Subcutaneous abdominal adipose tissue (tissue), 5 donors: ENCODE data around the gene NOL3.

Experiments
- H3K27ac ChIP-seq: one replicate; pipeline ENCODE4 v1.7.0; 2013; ENCODE audit warnings: low read depth, mild to moderate bottlenecking, inconsistent platforms, low read length, moderate library complexity
- H3K27me3 ChIP-seq, 5 donors: one replicate each; pipeline ENCODE4 v1.7.0; 2013; ENCODE audit warnings: low read length in 5 of 5, inconsistent platforms in 1 of 5; ENCODE audit not compliant: control insufficient read depth in 5 of 5, insufficient read depth in 4 of 5
- H3K36me3 ChIP-seq, 5 donors: one replicate each; pipeline ENCODE4 v1.7.0; 2013; ENCODE audit warnings: low read length in 5 of 5; ENCODE audit not compliant: control insufficient read depth in 5 of 5, insufficient read depth in 5 of 5
- H3K4me1 ChIP-seq, 5 donors: one replicate each; pipeline ENCODE4 v1.7.0; 2013; ENCODE audit warnings: low read length in 5 of 5, mild to moderate bottlenecking in 3 of 5, moderate library complexity in 1 of 5; ENCODE audit not compliant: control insufficient read depth in 5 of 5, insufficient read depth in 5 of 5
- H3K4me3 ChIP-seq, 5 donors: one replicate each; pipeline ENCODE4 v1.7.0; 2013; ENCODE audit warnings: low read length in 5 of 5, low read depth in 1 of 5
- H3K9ac ChIP-seq, 5 donors: one replicate each; pipeline ENCODE4 v1.7.0; 2013; ENCODE audit warnings: low read length in 5 of 5, mild to moderate bottlenecking in 4 of 5, moderate library complexity in 3 of 5
- H3K9me3 ChIP-seq, 5 donors: one replicate each; pipeline ENCODE4 v1.7.0; 2013; ENCODE audit warnings: low read length in 5 of 5; ENCODE audit not compliant: control insufficient read depth in 5 of 5
- donor health status: healthy.
- donor health status: healthy.
- donor health status: healthy.
- donor health status: healthy.
- donor health status: healthy.

The NOL3 gene

DNA sequence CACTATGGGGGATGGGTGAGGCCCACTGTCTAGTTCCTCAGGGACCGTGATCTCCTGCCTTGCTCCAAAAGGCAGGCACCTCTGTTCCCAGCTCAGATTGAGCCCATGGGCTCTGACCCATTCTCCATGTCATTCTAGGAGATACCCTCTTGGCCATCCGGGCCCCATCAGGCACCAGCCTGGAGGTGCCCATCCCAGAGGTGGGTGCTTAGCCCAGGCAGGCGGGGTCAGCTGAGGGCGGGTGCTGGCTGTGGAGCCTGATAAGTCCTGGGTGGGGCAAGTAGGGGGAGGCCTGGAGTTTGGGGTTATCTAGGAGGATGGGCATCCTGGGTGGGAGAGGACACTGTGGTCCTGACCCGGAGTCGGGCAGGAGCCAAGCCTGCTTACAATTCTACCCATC, 23.9 kb downstream of the NOL3 start:
- Histone ChIP-seq H3K36me3 (peaks cover 0 to 51% (median 47%) of the 10 kb centered on the region in 5 donors), H3K4me1 (peaks cover 19 to 69% (median 48%) of the 10 kb centered on the region in 5 donors), H3K27ac (no peak overlapping the region), H3K9me3 (no peaks in the 10 kb centered on the region), H3K4me3 (no peak overlapping the region), H3K9ac (peak overlapping the region in 3 of 5 donors; percentile 29 to 100 (median 100)), H3K27me3 (no peaks in the 10 kb centered on the region)

DNA sequence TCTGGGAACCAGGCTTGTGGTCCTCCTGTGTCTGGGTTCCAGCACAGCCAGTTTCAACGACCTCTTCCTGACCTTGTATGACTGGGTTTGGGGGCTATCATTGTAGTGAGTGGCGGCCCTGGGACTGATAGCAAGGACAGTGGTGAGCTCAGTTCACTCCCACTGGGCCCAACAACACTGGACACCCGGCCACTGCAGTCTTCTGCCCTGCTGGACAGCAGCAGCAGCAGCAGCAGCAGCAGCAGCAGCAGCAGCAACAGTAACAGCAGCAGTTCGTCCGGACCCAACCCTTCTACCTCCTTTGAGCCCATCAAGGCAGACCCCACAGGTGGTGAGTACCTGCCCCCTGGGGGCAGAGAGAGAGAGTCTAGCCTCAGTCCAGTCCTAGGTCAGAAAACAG, 25.3 kb downstream of the NOL3 start:
- Histone ChIP-seq H3K4me1 (peaks cover 18 to 60% (median 52%) of the 10 kb centered on the region in 5 donors), H3K27ac (no peak overlapping the region), H3K9ac (no peak overlapping the region), H3K27me3 (no peaks in the 10 kb centered on the region), H3K9me3 (no peaks in the 10 kb centered on the region), H3K36me3 (peaks cover 0 to 59% (median 52%) of the 10 kb centered on the region in 5 donors), H3K4me3 (no peak overlapping the region)

DNA sequence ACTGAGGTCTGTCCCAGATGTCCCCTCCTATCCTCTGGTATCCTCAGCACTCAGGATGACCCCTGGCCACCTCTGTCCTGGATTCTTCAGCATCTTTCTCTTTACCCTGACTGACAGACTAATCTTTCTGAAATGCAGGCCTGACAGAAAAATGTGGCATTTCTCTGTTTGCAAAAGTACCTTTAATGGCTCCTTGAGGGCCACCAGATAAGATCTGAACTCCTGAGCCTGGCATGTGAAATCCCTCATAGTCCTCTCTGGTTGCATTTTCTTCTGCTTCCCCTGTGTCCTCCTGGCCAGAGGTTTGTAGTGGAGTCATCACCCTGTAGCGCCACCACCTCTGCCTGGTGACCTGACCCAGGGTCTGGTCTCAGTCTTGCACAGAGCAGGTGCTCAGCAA, 26.5 kb downstream of the NOL3 start:
- Histone ChIP-seq H3K27ac (no peak overlapping the region), H3K4me1 (peaks cover 15 to 48% (median 46%) of the 10 kb centered on the region in 5 donors), H3K9me3 (no peaks in the 10 kb centered on the region), H3K36me3 (peaks cover 0 to 68% (median 59%) of the 10 kb centered on the region in 5 donors), H3K27me3 (no peaks in the 10 kb centered on the region), H3K4me3 (no peak overlapping the region), H3K9ac (no peak overlapping the region)

DNA sequence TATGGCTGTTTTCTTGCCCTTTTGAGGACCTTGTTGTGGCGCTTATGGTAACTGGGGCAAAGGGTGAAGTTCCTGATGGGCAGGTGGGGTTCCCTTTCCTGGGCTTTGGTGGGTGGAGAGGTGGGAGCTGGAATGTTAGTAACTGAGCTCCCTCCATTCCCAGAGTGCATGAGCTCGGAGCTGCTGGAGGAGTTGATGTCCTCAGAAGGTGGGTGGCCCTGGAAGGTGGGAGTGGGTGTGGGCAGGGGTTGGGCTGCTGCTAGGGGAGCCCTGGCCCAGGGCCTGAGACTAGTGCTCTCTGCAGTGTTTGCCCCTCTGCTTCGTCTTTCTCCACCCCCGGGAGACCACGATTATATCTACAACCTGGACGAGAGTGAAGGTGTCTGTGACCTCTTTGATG, 27.4 kb downstream of the NOL3 start:
- no peak overlapping the region for H3K9ac ChIP-seq
- H3K27ac ChIP-seq, result no peak overlapping the region
- H3K4me1 ChIP-seq, result peaks cover 11 to 43% (median 41%) of the 10 kb centered on the region in 5 donors
- H3K36me3 ChIP-seq, result peaks cover 0 to 76% (median 66%) of the 10 kb centered on the region in 5 donors
- no peak overlapping the region for H3K4me3 ChIP-seq
- H3K9me3 ChIP-seq, result no peaks in the 10 kb centered on the region
- H3K27me3 ChIP-seq, result no peaks in the 10 kb centered on the region

DNA sequence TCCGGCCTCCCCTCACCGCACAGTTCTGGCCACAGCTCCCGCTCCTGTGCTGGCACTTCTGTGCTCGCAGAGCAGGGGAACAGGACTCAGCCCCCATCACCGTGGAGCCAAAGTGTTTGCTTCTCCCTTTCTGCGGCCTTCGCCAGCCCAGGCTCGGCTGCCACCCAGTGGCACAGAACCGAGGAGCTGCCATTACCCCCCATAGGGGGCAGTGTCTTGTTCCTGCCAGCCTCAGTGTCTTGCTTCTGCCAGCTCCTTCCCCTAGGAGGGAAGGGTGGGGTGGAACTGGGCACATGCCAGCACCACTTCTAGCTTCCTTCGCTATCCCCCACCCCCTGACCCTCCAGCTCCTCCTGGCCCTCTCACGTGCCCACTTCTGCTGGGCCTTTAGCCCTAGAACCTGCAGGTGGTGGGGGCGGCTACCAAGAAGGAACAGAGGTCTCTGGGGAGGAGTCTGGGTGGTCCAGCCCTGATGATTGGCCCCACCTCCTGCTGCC, 27.9 kb downstream of the NOL3 start:
- H3K27ac ChIP-seq, result no peak overlapping the region
- peaks cover 0 to 82% (median 72%) of the 10 kb centered on the region in 5 donors for H3K36me3 ChIP-seq
- no peaks in the 10 kb centered on the region for H3K9me3 ChIP-seq
- no peak overlapping the region for H3K4me3 ChIP-seq
- H3K27me3 ChIP-seq, result no peaks in the 10 kb centered on the region
- H3K4me1 ChIP-seq, result peaks cover 7 to 37% (median 35%) of the 10 kb centered on the region in 5 donors
- no peak overlapping the region for H3K9ac ChIP-seq

DNA sequence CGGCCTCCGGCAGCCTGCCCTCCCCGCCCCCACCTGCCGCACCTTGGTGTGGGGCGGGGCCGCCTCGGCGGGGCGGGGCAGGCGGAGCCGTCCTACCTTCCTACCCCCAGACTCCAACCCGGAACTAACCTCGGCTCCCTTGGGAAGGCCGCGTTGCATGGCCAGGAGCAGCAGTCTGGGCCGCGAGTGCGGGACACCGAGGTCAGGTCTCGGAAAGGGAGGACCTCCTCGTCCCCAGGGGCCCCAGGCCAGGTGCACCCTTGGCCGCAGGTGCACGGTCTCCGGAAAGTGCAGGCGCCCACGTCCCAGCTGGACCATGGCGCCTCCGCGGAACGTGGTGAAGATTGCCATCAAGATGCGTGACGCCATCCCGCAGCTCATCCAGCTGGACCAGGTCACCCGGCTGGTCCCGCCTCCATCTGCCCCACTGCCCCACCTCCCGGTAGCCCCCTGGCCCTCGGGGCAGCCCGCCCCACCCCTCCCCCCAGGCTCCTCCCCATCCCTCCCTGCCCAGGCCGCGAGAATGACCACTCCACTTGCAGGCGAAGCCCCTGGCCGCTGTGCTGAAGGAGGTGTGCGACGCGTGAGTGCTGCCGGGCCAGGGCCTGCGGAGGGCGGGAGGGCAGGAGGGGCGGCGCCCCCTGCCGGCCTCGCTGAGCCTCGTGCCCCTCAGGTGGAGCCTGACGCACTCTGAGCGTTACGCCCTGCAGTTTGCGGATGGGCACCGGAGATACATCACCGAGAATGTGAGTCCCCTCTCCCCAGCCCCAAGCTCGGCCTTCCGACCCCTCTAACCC, 28.9 kb downstream of the NOL3 start, which contains the start of gene ELMO3:
Gene ELMO3, plus strand, starts transcription at position 121 of the 797 bp plus-strand sequence. Its CDS starts 196 bp downstream, at position 317.
- no peak within 1 kb of the TSS for H3K27ac ChIP-seq
- H3K9ac ChIP-seq, result no peak within 1 kb of the TSS
- peaks cover 1 to 28% (median 26%) of the 10 kb centered on the region in 5 donors for H3K4me1 ChIP-seq
- H3K36me3 ChIP-seq, result peaks cover 0 to 82% (median 74%) of the 10 kb centered on the region in 5 donors
- no peaks in the 10 kb centered on the region for H3K27me3 ChIP-seq
- no peaks in the 10 kb centered on the region for H3K9me3 ChIP-seq
- peak within 1 kb of the TSS in 1 of 5 donors; percentile 24 for H3K4me3 ChIP-seq

DNA sequence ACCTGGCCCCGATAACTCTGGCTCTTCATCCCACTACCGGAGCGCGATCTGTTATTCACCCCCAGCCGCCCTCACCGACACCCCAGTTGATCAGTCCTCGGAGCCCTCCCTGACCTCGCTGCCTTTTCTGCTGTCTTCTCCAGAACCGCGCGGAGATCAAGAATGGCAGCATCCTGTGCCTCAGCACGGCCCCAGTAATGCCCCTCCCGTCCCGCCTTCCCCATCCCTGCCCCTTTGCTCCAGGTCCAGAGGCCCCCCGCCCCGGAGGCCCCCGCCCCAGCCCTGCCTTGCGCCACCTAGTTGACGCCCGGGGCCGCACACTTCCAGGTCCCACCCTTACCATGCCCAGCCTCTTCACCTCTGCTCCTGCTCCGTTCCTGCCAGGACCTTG, 29.5 kb downstream of the NOL3 start:
- Histone ChIP-seq H3K4me3 (no peak overlapping the region), H3K27me3 (no peaks in the 10 kb centered on the region), H3K9ac (no peak overlapping the region), H3K27ac (no peak overlapping the region), H3K36me3 (peaks cover 0 to 79% (median 70%) of the 10 kb centered on the region in 5 donors), H3K4me1 (peaks cover 1 to 27% (median 25%) of the 10 kb centered on the region in 5 donors), H3K9me3 (no peaks in the 10 kb centered on the region)

DNA sequence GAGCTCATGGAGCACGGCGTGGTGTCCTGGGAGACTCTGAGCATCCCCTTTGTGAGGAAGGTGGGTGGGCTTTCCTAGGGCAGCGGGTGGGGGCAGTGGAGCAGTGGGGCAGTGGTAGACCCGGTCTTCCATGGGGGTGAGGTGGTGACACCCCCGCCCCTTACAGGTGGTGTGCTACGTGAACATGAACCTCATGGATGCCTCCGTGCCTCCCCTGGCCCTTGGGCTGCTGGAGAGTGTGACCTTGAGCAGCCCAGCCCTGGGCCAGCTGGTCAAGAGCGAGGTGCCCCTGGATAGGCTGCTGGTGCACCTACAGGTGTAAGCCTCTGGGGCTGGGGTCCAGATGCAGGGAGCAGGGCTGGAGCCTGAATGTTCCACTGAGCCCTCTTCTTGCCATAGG, 30.2 kb downstream of the NOL3 start:
- Histone ChIP-seq H3K36me3 (peaks cover 0 to 72% (median 63%) of the 10 kb centered on the region in 5 donors), H3K9ac (no peak overlapping the region), H3K4me1 (peaks cover 1 to 27% (median 25%) of the 10 kb centered on the region in 5 donors), H3K9me3 (no peaks in the 10 kb centered on the region), H3K27ac (no peak overlapping the region), H3K27me3 (no peaks in the 10 kb centered on the region), H3K4me3 (no peak overlapping the region)

DNA sequence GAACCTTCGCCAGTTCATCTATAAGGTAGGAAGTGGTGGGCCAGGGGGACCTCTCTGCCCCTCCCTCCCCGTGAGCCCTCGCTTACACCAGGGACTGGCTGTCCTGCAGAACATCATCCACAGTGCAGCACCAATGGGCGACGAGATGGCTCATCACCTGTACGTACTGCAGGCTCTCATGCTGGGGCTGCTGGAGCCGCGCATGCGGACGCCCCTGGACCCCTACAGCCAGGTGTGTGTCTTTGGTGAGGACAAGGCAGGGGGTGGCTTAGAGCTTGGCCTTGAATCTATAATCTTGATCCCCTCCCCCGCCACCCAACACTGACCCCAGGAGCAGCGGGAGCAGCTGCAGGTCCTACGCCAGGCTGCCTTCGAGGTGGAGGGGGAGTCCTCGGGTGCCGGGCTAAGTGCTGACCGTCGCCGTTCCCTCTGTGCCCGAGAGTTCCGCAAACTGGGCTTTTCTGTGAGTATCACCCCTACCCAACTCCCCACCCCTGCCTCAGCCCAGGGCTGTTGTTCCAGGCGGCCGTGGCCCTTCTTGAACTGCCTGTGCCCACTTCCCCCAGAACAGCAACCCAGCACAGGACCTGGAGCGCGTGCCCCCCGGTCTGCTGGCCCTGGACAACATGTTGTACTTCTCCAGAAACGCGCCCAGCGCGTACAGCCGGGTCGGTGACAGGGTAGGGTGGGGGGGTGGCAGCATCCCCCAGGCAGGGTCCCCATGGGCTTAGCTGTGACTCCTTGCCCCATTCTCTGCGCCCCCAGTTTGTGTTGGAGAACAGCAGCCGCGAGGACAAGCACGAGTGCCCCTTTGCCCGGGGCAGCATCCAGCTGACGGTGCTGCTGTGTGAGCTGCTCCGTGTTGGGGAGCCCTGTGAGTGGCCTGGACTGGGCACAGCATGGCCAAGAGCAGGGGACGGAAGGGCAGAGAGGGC, 31.3 kb downstream of the NOL3 start:
- Histone ChIP-seq H3K36me3 (peaks cover 0 to 71% (median 54%) of the 10 kb centered on the region in 5 donors), H3K4me1 (peaks cover 1 to 27% (median 25%) of the 10 kb centered on the region in 5 donors), H3K9me3 (no peaks in the 10 kb centered on the region), H3K9ac (no peak overlapping the region), H3K27ac (no peak overlapping the region), H3K27me3 (no peaks in the 10 kb centered on the region), H3K4me3 (no peak overlapping the region)
